GM18502 (cell line): Measurements from ENCODE around the gene GABBR2.
A peak's percentile ranks its signal among the peaks of the same experiment; 100 is the strongest.

Experiments
- ATAC-seq: cut with Tn5 transposase; IDR thresholded peaks from one replicate; pipeline ENCODE4 v1.9.1; 2021; ENCODE audit warnings: mild to moderate bottlenecking; ENCODE audit not compliant: unreplicated experiment, poor library complexity

Gene GABBR2

DNA sequence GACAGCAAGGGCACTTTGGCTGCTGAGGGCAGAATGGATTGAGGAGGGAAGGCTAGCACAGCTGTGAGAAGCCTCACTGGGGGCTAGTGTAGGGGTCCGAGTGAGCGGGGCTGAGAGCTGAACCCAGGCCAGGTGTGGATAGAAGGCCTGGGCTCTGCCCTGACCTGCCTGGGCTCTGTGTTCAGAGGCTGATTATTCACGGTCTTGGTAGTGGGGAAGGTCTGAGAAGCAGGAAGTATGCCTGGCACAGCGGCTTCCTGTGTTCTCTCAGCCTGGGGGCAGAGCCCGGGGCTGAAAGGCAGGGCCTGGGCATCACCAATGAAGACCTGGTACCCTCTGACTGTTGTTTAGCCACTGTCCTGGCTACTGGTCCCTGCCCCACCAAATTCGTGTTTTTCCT is 316.9 kb downstream of the GABBR2 start:
- no peak for ATAC-seq

DNA sequence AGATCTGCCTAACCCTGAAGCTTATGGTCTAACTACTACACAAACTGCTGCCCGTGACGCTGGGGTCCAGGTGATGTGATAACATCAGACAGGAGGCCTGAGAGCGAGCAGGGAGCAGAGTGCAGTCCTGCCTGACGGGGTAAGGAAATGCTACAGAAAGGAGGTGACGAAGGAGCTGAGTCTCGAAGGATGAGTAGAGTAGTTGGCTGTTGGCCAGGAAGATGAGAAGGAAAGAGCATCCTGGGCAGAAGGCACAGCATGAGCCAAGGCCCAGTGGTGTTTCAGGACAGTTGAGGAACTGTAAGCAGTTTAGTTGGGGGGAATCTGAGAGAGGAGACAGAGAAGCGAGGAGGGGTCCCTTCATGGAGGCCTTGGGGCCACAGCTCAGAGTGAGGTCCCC is 317.3 kb downstream of the GABBR2 start:
- no peak for ATAC-seq

DNA sequence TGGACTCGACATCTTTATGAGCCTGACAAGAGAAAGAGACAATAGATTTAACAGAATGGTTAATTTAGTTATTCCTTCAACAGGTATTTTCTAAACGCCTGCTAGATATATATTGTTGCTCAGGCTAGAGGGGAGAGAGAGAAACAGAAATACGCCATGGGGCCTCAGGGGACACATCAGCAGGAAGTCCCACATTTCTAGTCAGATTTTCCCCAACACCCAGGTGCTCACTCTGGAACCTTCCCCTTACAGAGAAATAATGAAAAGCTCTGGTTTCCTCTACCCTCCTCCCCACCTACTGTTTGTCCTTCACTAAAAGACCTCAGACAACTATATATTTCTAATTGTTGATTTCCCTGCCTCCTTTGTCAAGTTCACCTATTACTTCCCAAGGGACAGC is 323.0 kb downstream of the GABBR2 start:
- no peak for ATAC-seq

DNA sequence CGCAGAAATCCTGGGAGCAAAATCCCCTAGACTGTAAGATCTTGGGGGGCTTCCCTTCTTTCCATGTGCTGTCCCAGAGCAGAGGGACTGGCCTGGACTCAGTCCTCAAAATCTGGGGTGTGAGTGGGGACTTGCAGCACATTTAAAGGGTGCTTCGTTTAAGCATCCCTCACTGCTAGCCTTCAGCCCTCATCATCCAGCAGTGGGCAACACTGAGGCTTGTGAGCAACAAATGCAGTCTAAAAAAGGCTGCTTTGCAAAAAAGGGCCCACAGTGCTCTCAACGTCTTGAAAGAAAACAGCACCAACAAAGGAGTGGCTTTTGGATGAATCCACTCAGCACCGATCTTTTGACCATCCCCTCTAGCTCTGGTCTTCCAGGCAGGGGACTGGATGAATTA is 325.0 kb downstream of the GABBR2 start:
- ATAC-seq = no peak

DNA sequence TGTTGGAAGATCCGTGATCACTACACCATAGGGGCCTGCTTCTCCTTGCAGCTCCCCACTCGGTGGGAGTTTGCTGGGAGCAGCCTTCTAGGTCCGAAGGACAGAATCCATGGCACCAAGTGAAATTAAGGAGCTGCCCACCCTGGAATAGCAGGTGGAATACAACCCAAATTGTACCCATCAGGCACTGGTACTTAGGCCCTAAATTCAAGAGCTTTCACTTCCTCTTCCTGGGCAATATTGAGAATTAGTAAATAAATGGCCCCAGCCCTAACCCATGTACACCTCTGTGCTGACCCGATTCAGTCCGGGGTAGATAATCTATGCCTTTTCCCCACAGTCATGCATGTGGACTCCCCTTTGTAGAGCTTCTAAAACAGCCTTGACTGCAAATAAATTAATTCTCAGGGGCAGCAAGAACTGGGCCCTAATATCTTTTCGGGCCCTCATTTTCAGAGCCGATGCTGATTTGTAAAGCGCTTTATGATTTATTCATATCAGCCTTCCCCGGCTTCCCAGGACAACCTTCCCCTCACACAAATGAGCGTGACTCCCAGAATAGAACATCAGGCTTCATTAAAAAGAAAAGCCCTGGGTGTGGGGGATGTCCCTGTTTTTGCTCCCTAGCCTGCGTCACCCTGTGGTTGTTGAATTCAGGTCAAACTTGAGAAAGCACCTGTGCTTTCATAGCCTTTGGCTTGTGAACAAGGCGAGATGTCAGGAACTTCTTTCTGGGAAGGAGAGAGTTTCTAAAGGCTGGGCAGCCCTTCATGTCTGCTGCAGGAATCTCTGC is 327.2 kb downstream of the GABBR2 start:
- ATAC-seq = peak; percentile 65

DNA sequence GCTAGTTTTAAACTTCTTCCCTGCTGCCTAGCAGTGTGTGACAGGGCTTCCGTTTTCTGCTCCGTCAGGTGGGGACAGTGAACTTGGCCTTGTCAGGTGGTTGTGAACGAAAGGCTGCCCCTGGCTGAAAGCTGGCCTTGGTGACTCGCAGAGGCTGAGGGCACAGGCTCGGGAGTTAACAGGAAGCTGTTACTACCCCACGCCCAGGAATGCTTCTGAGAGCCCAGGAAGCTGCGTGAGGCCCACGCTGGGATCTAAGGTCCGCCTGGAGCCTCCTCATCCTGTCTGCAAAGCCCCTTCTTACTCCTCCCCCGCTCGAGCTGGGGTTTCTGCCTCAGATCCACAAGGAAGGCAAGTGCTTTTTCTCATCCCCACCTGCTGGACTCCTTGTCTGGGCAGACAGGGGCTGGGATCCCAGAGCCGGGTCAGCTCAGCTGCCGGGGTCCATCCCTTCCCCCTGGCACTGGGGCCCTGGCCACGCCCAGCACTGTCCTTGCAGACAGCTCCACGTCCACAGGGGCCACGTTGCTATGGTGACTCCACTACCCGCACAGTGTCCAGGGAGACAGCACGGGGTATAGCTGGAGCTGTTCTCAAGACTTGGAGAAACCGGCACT is 328.6 kb downstream of the GABBR2 start:
- ATAC-seq = peak; percentile 47

DNA sequence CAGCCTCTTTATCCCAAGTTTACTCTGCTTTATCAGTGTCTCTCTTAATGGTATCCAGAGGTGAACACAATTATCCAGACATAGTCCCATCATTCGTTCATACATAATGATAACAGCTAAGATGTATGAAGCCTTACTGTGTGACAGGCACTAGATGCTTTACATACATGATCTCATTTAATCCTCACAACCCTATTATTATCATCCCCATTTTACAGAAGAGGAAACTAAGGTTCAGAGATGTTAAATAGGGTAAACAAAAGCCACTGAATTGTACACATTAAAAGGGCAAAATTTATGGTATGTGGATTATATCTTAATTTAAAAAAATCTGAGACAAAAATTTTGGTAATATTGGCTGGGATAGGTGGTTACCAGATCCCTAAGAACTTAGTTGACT is 329.2 kb downstream of the GABBR2 start:
- ATAC-seq = no peak

DNA sequence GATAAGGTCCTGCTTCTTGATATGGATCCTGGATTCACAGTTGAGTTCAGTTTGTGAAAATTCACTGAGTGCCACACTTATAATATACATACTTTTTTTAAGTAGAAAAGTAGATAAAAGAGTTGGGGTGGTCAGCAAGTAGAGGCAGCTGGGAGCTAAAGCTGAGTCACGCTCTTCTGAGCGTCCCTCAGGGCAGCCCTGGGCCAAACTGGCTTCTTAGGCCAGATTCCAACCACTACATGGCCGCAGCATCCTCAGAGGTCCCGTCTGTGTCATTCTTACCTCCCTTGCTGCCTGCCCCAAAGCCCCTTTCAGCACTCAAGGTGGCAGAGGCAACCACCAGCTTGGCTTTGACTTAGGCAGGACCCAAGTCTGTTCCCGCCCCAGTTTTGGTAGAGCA is 329.9 kb downstream of the GABBR2 start:
- no peak for ATAC-seq

DNA sequence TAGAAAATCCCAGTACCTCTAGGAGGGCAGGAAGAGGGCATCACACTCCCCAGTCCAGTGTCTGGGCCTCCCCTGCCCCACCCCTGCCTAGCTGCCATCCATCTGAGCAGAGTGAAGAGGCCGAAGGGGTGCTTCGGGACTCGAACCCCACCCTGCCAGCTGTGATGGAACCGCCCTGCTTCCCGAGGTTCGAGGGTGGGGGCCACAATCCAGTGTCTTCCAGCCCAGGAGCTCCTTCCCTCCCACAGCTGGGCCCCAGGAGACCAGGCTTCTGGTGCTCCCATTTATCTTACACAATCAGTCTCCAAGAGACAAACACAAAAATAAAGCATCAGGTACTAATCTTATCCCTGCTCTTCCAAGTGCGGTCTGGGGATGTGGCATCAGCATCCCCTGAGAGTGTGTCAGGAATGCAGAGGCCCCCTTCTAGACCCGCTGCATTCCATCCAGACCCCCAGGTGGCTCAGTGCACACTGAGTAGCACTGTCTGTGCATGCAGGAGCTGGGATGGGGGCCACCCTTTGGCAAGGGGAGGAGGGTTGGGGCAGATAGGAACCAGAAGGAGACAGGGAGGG is 330.4 kb downstream of the GABBR2 start:
- ATAC-seq = no peak

DNA sequence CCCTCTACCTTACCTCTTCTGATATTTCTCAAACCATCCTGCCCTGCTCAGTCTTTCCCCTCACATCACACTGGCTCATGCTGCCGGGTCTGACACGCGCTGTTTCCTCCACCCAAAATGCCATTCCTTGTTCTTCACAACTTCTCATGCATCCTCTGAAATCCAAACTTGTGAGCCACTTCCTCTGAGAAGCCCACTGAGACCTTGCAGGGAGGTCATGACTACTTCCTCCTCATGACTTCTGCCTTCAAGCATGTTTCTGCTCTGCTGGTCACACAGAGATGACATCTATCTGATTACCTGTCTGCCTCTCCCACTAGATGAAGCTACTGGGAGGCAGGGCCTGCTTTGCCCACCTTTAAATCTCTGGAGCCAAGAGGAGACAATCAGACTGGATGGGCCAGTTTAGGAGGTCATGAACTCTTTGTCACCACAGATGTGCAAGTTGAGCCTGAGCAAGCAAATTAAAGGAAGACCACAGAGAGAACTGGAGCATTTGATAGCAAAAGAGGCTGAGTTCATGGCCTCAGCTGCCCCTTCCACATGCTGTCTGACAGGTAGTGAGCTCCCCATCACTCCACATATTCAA is 333.5 kb downstream of the GABBR2 start:
- no peak for ATAC-seq

DNA sequence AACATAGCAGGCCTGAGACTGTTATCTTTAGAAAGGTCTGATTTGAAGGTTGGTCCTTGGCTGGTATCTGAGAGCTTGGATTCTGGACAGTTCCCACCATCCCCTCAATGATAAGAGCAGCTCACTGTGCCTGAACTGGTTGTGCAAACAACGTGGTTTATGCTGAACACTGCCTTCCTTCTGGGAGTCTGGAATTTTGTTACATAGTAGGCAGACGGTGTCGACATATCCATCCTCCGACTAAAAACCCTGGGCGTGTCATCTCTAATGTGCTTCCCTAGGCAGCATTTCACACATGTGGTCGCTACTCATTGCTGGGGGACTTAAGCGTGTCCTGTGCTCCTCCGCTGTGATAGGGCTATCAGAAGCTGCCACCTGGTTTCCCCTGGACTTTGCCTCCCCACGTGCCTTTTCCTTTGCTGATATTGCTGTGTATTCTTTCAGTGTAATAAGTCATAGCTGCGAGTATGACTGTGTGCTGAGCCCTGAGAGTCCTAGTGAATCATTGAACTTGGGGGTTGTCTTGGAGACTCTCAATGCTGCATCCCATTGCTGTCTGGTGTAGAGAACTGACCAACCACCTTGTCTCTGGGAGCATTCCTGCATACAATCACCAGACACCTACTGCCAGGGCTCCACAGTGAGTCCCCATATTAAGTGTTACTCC is 334.2 kb downstream of the GABBR2 start:
- no peak for ATAC-seq

DNA sequence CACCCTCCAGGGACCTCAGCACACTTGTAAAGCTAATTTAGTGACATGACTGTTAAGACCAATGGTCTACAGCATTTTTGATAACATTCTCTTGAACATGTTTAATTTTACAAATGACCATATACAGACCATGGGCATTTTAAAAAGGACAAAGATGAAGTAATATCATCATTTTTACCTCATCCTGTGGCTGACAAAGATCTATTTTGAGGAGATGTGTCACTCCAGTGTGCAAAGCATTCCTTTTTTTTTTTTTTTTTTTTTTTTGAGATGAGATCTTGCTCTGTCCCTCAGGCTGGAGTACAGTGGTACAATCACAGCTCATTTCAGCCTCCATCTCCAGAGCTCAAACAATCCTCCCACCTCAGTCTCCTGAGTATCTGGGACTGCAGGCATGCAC is 335.1 kb downstream of the GABBR2 start:
- no peak for ATAC-seq

DNA sequence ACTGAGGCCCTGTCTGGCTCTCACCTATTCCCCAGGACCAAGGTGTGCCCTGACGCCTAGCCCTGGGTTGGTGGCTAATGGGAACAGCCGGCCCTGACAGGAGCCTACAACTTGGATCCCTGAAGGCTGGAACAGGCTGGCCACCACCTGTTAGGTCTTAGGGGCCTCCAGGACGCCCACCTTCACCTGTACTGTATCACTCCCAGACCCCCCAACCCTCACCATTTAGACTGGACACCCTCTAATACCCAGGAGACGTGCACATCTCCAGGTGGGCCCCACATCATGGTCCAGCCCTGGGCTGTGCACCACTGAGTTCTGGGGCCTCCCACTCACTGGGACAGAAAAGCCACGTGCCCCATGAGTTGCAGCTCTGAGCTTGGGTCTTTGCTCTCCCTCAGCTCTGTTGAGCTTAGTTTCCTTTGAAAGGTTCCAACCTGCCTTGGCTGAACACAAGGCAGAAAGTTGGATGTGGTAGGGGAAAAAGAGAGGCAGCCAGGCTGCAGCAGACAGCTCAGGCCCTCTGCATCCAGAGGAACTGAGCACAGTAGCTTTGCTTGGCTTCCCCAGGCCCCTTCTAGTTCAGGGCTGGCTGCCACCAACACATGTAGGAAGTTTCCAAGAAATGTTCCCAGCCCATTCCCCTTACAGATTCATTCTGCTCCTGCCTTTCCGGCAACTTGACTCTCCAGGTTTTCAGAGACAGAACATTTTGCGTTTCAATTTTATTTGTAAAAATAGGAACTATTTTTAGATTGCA is 336.5 kb downstream of the GABBR2 start:
- ATAC-seq = no peak

DNA sequence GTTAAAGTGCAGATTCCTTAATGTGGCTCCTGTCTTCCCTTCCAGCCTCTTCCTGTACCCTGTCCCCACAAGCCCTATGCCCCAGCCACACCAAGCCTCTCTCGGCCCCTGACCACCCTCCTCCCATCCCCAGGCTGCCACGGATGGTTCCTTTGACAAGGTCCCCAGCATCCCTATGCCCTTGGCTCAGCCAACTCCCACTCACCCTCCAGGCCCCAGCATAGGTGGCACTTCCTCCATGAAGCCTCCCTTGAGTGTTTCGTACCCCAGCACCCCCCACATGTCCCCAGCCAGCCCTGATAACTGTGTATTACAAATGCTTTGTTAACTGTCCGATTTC is 337.8 kb downstream of the GABBR2 start:
- no peak for ATAC-seq

DNA sequence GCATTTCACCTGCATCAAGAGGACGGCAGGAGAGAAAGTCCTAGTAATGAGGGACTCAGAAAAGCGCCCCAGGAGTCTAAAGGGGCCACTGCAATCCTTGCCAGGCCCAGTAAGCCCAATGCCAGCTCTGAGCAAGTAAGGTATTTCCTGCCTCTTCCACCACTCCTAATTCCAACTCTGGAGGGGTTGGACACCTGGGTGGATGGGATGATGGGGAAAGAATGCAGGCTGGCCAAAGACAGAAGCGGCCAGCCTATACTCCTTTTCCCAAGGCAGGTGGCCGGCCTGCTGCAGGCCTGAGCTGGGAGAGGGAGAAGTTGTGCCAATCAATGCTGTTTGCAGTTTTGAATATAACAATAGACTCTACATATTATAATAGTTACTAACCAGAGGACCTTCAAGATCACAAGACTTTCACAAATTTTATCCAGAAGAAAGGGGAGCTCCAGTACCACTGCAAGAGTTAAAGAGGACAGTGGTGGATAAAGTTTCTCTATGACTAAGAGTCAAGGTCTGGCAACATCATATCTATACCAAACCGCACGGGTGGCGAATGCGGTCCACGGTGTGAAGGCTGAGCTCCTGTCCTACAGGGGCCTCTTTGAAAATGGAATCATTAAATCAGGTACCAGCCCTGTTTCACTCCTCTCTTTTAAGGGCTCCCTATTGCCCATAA is 338.3 kb downstream of the GABBR2 start:
- no peak for ATAC-seq

DNA sequence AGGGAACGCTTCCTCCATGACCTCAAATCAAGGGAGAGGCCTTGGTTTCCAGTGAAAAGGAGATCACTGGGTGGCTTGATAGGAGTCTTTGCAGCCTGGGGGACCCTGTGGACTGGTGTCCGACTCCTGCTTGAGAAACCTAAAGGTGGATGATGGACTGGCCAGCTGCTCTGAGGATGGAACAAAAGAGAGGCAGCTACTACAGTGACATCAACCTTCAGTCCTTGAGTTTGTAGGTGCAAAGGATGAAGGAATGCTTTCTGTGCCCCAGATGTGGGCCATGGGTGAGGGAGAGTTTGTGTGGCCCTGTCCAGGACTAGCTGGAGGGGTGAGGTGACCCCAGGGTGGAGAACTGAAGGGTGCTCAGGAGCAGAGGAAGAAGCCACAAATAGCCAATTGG is 338.8 kb downstream of the GABBR2 start:
- ATAC-seq = no peak

DNA sequence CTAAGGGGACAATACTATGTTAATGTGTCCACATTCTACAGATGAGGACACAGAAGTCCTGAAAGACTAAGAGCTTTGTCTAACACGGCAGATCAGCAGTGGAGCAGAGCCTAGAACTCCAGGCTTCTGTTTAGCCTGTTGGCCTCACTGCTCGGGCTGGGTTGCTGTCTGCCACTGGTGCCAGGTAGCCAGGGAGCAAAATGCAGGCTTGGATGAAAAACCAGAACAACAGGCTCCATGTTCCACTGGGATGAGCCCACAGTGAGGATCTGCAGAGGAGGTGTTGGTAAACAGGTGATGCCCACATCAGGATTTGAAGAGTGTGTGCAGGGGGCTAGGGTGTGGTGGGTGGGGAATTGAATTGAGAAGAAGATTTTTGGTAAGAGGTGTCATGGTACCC is 339.3 kb downstream of the GABBR2 start:
- no peak for ATAC-seq

DNA sequence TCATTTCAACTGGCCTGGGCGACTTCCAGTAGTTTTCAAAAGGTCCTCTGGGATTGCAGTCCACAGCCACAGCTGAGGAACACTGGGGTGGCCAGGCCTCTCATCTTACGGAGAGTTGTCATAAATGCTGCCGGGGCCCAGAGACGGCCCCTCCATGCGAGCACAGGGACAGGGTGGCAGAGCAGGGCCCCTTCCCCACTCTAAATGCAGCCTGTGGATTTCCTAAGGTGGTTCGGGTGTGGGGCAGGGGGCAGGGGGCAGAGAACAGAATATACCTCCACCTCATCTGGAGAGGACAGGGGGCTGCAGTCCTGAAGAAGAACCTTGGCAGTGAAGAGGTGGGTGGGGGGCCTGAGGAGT is 339.7 kb downstream of the GABBR2 start:
- ATAC-seq = no peak

DNA sequence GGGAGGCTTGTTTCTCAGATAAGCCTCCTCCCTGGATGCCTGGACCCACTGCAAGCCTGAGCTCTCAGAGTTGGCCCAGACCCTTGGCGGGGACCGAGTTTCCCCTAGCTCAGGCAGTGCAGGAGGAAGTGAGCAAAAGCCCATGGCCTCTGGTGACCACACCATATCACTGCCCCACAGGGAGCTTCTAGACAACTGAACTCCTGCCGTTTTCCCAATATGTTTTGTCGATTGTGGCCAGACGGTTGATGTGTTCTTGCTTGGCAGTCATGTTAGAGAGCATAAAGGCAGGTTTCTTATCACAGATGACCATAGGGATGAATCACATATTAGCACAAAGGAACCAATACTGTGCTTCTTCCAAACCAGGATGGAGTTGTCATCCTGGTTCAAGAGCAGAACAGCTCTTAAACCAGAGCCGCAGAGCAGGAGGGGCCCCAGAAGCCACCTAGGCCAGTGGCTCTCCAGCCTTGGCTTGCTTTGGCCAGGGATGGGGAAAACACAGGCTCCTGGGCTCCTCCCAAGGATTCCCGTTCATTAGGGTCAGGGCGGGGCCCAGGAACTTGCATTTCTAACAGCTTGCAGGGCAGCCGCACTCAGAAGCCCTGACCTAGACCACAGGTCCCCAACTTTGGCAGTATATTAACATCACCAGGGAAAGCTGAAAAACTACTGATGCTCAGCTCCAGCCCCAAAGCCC is 340.2 kb downstream of the GABBR2 start:
- no peak for ATAC-seq
